GM21825 (cell line): ENCODE measurements around the gene SAMD4A.
"Not testable (repeated sequence)": the region's sequence is repeated elsewhere in the genome, so short reads cannot be mapped to it uniquely, and the experiment has no call there.

Experiments used
- ATAC-seq: cut with Tn5 transposase; IDR thresholded peaks from one replicate; pipeline ENCODE4 v1.9.1; 2021; ENCODE audit warnings: mild to moderate bottlenecking, moderate library complexity; ENCODE audit not compliant: unreplicated experiment

Gene SAMD4A

GRCh38 chr14:54752611-54753010 lies 185.7 kb downstream of the SAMD4A start:
- ATAC-seq: not testable (repeated sequence)

GRCh38 chr14:54753396-54753795 lies 186.5 kb downstream of the SAMD4A start:
- not testable (repeated sequence) for ATAC-seq

- no peak for ATAC-seq
These were observed 187.2 kb downstream of the SAMD4A start for GRCh38 chr14:54754116-54754622.

GRCh38 chr14:54754623-54755386 lies 187.9 kb downstream of the SAMD4A start:
- ATAC-seq: no peak

- ATAC-seq: no peak
These were observed 189.9 kb downstream of the SAMD4A start for GRCh38 chr14:54756656-54757392.

GRCh38 chr14:54758041-54758440 lies 191.1 kb downstream of the SAMD4A start:
- ATAC-seq: no peak

GRCh38 chr14:54759982-54760585 lies 193.2 kb downstream of the SAMD4A start:
- ATAC-seq: no peak

- ATAC-seq: no peak
These were observed 194.1 kb downstream of the SAMD4A start for GRCh38 chr14:54760866-54761575.

- no peak for ATAC-seq
These were observed 194.9 kb downstream of the SAMD4A start for GRCh38 chr14:54761835-54762234.

- no peak for ATAC-seq
These were observed 195.4 kb downstream of the SAMD4A start for GRCh38 chr14:54762296-54762695.

- no peak for ATAC-seq
These were observed 196.8 kb downstream of the SAMD4A start for GRCh38 chr14:54763761-54764160.

- no peak for ATAC-seq
These were observed 199.6 kb downstream of the SAMD4A start for GRCh38 chr14:54766276-54767138.

- ATAC-seq: no peak
These were observed 200.2 kb downstream of the SAMD4A start for GRCh38 chr14:54767139-54767431.

GRCh38 chr14:54767450-54767849 lies 200.5 kb downstream of the SAMD4A start:
- no peak for ATAC-seq

GRCh38 chr14:54768501-54769129 lies 201.7 kb downstream of the SAMD4A start:
- ATAC-seq: no peak

- no peak for ATAC-seq
These were observed 203.3 kb downstream of the SAMD4A start for GRCh38 chr14:54769951-54770863.

GRCh38 chr14:54771411-54772027 lies 204.6 kb downstream of the SAMD4A start:
- ATAC-seq: no peak

GRCh38 chr14:54772451-54772881 lies 205.5 kb downstream of the SAMD4A start:
- no peak for ATAC-seq
